Activated CD8-positive, alpha-beta memory T cell treated with anti-CD3 and anti-CD28 coated beads, Interleukin-2, amount 50 U/mL, for 48 hours (primary cell): ENCODE data around the gene ASB1.
"Not testable (repeated sequence)": the region's sequence is repeated elsewhere in the genome, so short reads cannot be mapped to it uniquely, and the experiment has no call there.

Source experiments
- DNase-seq: peaks from one replicate; pipeline ENCODE4 v3.0.0-alpha.2; 2020

Gene ASB1

DNA sequence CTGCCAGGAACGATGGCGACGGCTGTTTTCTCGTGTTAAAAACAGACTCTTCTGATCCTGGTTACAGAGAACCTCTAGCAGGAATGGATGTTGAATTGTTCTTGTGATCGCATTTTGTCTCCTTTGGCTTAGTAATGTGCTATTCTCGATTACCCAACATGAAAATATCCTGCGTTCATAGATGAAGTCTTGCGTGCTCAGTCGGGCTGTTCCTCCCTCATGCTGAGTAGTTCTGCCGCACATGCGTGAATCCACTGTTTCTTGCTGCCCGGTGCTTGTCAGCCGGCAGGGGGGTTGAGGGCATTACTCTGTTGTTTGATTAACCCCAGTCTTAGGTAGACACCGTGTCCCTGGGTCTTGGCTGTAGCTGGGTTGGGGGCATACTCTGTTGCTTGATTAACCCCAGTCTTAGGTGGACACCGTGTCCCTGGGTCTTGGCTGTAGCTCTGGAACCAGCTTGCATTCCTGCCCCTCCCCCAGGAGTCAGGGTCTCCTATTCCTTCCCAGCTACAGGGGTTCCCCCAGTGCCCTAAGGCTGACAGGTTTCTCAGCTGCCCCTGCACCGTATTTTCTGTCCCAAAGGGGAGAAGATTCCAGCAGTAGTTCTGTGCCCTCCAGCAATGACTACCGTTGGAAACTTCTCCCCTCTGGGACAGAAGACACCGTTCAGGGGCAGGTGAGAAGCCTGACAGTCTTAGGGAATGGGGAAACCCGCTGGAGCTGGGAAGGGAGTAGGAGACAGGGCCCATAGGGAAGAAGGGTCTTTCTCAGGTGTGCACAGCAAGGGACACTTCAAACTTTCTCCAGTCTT is 22.1 kb upstream of the ASB1 start:
- DNase-seq, result no peak

DNA sequence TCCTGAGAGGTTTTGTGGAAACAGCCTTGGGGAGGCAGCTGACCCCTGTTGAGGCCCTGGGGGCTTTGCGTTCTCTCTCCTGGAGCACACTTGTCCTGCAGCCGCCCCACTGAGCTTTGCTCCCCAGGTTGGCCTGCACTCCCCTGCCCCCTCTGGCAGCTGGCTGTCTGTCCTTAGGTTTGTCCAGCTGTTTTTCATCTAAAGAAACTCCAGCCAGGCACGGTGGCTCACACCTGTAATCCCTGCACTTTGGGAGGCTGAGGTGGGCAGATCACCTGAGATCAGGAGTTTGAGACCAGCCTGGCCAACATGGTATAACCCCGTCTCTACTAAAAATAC is 21.5 kb upstream of the ASB1 start:
- not testable (repeated sequence) for DNase-seq

DNA sequence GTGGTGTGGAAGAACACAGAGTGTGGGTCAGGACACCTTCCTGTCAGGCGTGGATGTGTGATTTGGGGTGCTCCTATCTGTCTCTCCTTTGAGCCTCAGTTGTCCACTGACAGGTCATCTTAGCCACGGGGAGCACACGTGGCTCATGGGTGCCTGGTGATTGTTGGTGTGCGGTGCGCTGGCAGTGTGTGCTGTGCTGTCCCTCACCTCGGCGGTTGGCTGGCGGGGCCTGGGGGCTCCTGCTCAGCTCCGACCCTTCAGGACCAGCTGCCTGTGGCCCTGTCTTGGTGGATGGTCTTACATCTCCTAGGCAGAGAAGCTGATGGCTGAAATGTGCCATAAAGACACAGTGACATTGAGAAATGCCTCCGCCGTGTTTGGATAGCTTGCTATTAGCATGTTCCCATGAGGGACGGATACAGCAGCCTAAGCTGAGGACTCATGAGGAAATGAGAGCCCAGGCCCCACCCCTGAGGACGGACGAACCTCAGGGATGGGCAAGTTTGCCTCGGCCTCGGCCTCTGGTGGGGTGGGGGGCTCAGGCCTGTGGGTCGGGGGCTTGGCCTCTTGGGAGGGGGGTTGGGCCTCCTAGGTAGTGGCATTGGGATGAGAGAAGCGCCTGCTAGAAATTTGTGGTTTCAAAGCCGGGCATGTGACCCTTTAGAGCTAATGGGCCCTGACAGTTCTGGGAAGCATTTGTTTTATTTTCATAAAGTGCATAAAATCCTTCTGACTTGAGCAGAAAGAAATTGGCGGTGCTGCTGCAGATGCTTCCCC is 20.3 kb upstream of the ASB1 start:
- DNase-seq, result no peak

DNA sequence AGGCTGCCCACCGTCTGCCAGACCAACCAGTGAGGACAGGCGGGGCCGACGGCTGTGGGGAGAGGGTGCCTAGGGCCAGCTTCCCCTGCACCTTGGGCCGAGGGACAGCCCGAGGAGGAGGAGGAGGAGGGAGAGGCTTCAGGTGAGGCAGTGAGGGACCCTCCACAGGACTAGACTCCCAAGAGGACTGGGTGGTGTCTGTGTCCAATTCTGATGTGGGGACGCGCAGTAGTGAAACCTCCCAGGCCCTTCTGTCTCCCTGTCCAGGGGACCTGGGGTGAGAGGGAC is 19.8 kb upstream of the ASB1 start:
- DNase-seq, result no peak

DNA sequence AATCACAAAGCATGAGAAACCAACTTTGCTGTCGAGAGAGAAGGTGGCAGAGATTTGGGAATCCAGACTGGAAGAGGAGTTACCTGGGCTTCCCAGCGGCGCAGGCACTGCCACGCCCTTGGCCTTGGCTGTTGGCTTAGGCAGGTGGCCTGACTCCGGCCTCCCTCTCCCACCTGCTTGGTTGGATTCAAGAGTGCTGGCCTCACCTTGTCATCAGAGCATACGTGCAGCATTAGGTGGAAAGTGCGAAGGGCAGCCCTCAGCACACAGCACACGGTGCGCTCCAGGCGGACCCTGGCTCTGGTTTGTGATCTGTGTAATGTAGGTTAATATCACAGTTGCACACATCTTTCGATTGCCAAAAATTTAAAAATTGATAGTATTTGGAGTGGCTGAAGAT is 19.2 kb upstream of the ASB1 start:
- no peak for DNase-seq

DNA sequence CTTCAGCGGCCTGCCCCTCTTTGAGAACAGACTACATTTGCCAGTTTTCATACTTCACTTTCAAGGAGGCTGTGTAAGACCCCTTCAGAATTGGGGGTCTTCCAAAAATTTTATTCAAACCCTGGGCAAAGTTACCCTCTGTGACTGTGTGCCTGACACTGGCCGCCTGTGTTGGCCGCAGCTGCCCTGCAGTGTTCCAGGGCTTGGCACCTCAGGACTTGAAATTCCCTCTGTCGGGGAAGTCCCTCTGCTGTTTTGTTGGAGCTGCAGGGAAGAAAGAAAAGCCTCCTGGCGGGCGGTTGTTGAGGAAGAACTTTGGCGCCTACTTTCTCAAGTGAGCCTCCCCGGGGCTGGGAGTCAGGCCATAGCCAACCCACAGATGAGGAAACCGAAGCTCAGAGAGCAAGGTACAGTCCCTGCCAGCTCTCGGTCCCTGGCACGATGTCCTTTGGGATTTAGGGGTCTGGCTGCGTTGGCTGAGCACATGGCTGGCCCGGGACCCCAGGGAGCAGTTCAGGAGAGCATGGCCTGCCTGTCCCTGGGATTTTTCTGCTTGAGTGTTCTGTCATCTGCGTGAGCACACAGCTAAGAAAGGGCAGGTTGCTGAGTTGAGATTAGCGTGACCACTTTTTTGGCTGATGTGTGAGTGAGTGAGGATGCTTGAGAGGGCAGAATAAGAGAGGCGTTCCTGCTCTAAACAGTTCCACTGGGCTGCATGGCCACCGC is 17.9 kb upstream of the ASB1 start:
- DNase-seq, result no peak

DNA sequence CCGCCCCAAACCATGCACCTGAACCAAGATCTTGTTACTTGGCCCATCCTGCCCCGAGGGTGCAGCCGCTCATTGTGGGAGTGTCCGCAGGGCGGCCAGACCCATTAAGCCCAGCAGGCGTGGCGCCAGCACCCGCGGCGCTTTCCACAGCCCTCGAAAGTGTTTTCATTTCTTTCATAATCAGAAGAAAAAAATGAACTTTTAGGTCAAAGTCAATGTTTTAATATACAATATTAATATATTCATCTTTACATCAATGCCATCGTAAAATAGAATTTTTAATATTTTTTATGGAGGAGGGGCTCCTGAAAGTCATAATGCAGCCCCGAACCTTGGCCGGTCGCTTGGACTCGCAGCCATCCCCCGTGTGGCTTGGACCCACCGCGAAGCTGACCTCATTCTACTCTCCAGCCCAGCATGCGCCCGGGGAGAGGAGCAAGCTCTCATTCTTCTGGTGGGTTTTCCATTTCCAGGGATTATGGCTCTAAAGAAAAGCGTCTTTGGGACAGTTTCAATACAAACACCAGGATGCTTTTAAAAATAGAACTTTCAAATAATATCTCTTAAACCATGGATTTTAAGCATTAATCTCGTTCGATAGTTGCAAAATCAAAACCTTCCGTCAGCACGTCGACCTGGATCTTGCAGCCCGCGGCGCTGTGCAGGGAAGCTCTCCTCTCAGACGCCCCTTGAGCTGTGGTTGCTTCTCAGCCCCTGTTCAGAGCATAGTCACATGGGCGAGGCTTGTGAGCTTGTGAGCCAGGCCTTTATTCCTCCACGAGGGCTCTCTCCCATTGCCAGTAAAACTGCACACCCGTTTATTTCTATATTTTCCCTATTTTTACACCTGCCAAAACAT is 17.2 kb upstream of the ASB1 start:
- DNase-seq, result no peak

DNA sequence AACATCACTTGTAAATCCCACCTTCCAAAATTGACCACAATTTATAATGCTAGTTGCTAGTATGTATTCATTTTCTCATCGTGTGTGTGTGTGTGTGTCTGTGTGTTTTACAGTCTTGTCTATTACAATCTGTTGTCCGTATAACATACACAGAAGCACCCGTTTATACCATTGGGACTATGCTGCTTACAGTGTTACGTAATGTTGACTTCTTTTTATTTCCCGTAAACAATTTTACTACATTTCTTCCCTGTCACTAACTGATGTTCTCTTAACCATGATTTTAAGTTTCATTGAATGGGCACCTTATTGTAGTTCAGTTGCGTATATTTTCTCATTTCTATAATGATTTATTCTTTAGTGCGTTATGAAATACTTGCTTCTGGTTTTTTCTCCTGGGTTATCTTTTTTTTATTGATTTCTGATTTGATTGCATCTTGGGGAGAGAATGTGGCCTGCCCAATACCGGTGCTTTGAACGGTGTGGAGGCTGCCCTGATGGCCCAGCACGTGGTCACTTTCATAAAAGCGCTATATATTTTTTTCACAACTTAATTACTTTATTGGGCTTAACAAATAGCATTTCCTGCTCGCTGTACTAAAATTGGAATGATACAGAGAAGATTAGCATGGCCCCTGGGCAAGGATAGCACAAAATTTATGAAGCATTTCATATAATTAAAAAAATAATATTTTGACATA is 14.5 kb upstream of the ASB1 start:
- no peak for DNase-seq

DNA sequence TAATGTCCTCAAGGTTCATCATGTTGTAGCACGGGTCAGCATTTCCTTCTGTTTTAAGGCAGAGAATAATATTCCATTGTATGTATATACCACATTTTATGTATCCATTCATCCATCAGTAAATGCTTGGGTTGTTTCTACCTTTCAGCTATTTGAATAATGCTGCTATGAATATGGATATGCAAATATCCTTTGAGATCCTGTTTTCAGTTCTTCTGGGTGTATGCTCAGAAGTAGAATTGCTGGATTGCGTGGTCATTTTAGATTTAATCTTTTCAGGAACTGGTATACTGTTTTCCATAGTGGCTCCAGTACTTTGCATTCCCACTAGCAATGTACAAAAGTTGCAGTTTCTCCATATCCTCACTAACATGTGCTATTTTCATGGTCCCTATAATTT is 13.4 kb upstream of the ASB1 start:
- no peak for DNase-seq

DNA sequence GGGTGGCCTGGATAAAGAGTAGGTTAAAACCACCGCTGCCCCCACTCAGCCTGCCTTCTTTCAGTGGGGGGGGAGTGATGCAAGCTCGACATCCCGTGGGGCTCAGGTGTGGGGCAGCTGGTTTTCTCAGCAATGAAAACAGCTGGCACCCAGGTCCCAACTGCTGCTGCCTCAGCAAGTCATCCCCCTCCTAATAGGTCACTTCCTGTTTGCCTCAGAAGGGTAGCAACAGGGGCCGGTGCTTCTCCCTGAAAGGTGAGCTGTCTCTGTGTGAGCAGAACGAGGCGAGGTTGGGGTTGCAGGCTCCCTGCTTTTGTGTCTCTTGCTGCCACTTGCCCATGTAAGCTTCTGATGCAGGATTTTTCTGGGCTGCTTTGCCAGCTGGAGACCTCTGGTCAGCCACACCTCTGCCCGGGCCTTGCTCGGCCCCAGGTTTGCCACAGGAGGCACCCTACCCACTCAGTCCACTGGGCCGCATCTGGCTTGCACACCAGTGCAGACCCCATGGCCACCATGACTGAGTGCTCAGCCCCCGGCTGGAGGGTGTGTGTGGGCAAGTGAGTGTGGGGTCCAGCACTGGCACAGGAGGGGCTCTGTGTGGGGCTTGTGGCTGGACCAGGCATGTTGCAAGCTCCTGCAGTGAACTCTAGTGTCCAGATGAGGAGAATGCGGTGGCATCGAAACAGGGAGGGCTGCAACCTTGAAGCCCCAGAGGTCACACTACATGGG is 11.5 kb upstream of the ASB1 start:
- no peak for DNase-seq

DNA sequence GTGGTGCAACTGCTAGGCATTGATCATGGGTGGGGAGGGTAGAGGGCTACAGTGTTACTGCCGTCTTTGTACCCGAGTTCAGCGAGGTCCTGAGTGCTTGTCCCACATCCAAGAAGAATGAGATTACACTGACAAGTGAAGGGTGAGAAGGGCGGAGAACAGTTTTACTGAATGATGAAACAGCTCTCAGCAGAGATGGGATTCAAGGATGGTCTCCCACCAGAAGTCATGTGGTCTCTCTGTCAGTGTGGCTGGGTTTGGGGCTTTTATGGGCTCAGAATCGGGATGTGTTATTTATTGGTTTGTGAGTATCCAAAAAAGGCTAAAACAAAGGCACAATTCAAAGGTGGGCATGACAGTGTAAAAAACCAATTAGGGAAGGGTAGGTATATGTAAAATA is 10.8 kb upstream of the ASB1 start:
- no peak for DNase-seq

DNA sequence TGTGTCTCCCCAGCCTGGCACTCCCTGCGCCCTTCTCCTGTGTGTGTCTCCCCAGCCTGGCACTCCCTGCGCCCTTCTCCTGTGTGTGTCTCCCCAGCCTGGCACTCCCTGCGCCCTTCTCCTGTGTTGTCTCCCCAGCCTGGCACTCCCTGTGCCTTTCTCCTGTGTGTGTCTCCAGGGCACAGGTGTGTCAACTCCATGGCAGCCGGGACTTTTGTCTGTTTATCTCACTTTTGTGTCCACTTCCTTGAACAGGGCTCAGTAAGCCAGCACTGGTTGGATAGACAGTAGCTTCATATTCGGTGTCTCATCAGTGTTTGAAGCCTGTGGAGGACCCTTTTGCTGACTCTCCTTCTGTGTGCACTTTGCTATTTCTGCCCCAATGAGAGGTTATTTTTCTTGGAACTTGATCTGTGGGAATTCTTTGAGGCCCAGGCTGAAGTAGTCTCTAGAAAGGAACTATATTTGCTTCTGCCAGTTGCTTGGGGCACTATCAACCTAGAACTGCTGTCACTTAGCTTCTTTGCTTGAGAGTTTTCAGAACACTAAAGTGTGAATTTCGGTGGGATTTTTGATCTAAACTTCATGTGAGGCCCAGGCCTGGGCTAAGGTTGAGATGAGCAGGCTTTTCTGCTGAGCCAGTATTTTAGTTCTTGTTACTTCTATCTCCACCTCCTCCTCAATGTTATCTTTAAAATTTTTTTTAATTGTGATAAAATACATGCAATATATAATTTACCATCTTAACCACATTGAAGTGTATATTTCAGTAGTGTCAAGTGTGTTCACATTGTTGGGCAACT is 8.3 kb upstream of the ASB1 start:
- no peak for DNase-seq

DNA sequence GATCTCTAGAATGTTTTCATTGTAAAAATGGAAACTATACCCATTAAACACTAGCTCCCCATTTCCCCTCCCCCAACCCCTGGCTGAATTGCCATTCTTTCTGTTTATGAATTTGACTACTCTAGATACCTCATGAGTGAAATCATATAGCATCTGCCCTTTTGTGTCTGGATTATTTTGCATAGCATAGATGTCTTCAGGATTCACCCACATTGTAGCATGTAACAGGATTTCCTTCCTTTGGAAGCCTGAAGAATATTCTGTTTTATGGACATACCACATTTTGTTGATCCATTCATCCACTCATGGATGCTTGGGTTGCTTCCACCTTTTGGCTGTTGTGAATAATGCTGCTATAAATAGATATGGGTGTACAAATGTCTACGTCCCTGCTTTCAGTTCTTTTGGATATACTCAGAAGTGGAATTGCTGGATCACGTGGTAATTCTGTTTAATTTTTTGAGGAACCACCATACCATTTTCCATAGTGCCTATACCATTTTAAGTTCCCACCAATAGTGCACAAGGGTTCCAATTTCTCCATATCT is 7.7 kb upstream of the ASB1 start:
- DNase-seq, result no peak

DNA sequence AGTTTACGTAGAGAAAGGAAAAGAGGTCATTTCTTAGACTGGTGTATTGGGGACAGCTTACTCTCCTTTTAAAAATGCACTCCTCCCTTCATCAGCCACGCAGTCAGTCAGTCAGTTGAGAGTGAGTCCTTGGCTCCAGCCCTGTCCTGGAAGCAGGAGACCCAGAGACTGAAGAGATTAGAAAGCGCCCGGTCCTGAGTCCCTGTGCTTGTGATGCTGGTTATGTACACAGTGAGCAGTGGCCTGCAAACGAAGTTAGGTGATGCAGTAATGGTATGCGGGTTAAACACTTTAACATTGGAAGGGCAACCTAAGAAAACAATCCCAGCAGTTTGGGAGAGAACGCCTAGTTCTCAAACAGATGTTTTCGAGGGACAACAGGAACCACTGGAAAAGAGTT is 6.3 kb upstream of the ASB1 start:
- no peak for DNase-seq

DNA sequence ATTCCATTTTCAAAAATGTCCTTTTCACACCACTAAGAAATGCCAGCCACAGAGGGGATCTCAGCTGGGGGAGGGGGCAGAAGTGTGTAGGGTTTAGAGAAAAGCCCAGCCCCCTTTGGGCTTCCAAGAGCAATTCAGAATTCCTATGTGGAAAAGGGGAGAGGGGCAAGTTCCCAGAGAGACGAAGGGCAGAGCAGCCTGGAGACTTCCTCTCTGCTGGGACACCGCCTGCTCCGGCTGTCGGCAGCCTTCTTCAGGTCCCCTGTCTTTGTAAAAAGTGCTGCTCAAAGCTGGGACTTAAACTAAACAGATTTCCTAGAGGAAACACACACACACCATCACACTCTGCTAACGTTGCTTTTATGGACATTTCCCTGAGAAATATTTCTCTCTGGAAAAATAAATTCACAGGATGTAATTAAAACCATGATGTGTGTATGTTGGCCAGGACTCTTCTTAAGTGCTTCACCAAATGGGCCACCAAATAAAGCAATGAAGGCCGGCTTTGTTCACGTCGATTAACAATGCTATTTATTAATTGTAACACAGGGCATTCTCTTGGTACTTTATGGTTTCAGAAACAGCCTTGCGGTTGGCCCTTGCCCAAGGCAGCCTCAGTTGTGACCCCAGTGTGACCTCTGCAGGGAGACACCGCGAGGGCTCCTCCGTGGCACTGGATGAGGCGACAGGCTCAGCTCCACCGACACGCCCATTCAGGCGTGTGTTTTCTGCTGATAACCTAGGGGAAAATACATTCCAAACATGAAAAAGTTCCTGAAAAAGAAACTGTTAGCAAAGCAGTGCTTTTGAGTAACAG is 5.6 kb upstream of the ASB1 start:
- no peak for DNase-seq

DNA sequence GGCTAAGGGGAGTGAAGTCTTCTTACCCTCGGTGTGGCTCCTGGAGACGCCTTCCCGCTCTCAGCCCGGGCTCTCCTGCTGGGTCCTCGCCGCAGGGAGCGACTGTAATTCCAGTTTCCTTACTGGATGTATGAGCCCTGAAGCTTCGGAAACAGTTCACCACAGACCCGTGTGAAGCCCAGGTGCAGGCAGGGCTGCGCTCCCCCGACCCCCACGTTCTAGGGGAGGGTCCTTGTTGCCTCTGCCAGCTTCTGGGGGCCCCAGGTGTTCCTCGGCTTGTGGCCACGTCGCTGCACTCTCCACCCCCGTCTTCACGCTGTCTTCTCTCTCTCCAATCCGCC is 5.1 kb upstream of the ASB1 start:
- DNase-seq, result no peak

DNA sequence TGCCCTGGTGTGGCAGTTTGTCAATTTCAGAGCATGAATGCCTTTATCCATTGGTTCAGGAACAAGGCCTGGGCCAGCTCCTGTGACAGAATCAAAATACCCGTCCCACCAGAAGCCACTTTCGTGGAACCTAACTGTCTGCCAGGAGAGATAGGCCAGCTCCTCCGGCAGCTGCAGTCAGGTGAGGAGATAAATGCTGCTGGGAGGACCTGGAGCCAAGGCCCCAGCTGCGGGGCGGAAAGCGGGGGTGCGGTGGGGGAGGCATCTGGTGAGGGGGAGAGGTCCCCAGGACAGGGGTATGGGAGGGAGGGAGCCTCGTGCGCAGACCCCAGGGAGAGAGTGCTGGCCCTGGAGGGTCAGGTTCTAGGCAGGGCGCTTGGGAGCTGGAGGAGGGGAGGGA is 4.4 kb upstream of the ASB1 start:
- no peak for DNase-seq

DNA sequence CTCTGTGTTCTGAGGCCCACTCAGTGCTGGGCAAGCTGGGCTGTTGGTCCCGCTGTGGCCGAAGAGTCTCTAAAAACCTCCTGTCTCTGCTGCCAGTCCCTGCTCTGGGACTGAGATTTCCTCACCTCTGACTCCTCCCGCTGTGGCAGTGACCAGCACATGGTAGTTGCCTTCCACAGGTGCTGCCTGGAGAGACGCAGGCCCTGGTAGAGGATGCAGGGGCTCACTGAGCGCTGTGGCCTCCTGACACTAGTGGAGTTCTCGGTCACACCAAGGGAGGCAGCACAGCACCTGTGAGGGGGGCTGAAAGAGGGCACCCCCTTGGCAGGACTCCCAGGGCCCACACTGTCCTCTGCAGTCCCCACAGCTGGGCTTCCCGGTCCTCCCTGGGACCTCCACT is 3.8 kb upstream of the ASB1 start:
- DNase-seq, result no peak

DNA sequence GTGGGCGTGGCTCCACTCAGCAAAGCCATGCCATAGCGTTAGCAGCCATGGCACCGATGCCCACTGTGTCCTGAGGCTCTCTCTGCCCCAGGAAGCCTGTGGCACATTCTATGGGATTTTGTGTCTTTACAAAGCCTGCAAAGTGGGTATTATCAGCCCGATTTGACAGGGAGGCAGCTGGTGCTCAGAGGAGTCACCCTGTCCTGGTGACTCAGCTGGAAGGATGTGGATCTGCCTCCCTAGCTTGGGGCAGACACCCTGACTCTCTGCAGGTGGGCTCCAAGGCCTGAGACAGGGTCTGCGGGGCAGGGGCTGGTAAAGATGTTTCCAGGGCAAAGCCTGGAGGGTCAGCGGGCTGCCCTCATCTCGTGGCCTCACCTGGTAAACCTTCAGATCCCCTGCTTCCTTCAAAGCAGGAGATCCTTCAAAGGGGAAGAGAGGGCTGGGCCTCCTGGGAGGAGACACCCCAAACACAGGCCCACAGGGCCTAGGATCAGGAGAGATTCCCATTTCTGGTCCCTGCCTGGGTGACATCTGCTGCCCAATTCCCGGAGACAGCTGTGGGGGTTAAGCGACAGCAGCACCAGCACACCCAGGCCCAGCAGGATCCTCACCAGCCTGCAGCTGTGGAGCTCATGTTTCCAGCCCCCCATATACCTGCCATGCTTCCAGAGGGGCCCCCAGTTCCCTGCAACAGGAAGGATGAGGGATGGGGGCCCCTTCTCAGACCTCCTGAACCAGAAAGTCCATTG is 3.0 kb upstream of the ASB1 start:
- DNase-seq, result no peak
